HEK293 (cell line): ENCODE measurements around the gene CACNB2.
"Not testable (repeated sequence)": the region's sequence is repeated elsewhere in the genome, so short reads cannot be mapped to it uniquely, and the experiment has no call there.

Experiments used
- HOXA7 ChIP-seq: sonication (generic); formaldehyde crosslinking; IDR thresholded peaks from 2 replicates; pipeline ENCODE4 v1.8.1; 2022; ENCODE audit warnings: missing genetic modification reagents, borderline replicate concordance
- SP2 ChIP-seq: fragments of 450-650 bp; formaldehyde crosslinking; IDR thresholded peaks from 2 replicates; pipeline ENCODE4 v1.5.1; 2016; ENCODE audit warnings: missing biosample characterization, missing genetic modification characterization
- TCF7L2 ChIP-seq: IDR thresholded peaks from 2 replicates; pipeline ENCODE4 v1.6.1; 2011; ENCODE audit warnings: low read depth, mild to moderate bottlenecking, inconsistent platforms, low read length, moderate library complexity, borderline replicate concordance
- ZNF433 ChIP-seq: fragments of 450-650 bp; formaldehyde crosslinking; IDR thresholded peaks from 2 replicates; pipeline ENCODE4 v1.5.1; 2016; ENCODE audit warnings: missing biosample characterization, missing genetic modification characterization, low read depth
- TF ChIP-seq, protein P1 (sequence below): fragments of 450-650 bp; formaldehyde crosslinking; IDR thresholded peaks from 2 replicates; pipeline ENCODE4 v1.5.1; 2016; ENCODE audit warnings: missing biosample characterization, missing genetic modification characterization
- TF ChIP-seq, protein P2 (sequence below): fragments of 450-650 bp; formaldehyde crosslinking; IDR thresholded peaks from 2 replicates; pipeline ENCODE4 v1.5.1; 2016; ENCODE audit warnings: missing biosample characterization, missing genetic modification characterization
- TF ChIP-seq, protein P3 (sequence below): fragments of 450-650 bp; formaldehyde crosslinking; IDR thresholded peaks from 2 replicates; pipeline ENCODE4 v1.5.1; 2016; ENCODE audit warnings: missing biosample characterization, missing genetic modification characterization

DNA sequence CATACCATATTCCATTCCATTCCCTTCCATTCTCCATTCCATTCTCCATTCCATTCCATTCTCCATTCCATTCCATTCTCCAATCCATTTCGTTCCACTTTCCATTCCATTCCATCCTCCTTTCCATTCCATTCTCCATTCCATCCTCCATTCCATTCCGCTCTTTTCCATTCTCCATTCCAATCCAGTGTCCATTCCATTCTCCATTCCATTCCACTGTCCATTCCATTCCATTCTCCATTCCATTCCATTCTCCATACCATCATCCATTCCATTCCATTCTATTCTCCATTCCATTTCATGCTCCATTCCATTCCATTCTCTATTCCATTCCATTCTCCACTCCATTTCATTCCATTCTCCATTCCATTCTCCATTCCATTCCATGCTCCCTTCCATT is 430.2 kb downstream of the CACNB2 start:
- TF ChIP-seq, protein P1, sequence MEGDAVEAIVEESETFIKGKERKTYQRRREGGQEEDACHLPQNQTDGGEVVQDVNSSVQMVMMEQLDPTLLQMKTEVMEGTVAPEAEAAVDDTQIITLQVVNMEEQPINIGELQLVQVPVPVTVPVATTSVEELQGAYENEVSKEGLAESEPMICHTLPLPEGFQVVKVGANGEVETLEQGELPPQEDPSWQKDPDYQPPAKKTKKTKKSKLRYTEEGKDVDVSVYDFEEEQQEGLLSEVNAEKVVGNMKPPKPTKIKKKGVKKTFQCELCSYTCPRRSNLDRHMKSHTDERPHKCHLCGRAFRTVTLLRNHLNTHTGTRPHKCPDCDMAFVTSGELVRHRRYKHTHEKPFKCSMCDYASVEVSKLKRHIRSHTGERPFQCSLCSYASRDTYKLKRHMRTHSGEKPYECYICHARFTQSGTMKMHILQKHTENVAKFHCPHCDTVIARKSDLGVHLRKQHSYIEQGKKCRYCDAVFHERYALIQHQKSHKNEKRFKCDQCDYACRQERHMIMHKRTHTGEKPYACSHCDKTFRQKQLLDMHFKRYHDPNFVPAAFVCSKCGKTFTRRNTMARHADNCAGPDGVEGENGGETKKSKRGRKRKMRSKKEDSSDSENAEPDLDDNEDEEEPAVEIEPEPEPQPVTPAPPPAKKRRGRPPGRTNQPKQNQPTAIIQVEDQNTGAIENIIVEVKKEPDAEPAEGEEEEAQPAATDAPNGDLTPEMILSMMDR (tag by site-specific recombination) = not testable (repeated sequence)
- not testable (repeated sequence) for TF ChIP-seq SP2; HOXA7 (CRISPR knock-in tag); TCF7L2; ZNF433 (tag by site-specific recombination)
- TF ChIP-seq, protein P2, sequence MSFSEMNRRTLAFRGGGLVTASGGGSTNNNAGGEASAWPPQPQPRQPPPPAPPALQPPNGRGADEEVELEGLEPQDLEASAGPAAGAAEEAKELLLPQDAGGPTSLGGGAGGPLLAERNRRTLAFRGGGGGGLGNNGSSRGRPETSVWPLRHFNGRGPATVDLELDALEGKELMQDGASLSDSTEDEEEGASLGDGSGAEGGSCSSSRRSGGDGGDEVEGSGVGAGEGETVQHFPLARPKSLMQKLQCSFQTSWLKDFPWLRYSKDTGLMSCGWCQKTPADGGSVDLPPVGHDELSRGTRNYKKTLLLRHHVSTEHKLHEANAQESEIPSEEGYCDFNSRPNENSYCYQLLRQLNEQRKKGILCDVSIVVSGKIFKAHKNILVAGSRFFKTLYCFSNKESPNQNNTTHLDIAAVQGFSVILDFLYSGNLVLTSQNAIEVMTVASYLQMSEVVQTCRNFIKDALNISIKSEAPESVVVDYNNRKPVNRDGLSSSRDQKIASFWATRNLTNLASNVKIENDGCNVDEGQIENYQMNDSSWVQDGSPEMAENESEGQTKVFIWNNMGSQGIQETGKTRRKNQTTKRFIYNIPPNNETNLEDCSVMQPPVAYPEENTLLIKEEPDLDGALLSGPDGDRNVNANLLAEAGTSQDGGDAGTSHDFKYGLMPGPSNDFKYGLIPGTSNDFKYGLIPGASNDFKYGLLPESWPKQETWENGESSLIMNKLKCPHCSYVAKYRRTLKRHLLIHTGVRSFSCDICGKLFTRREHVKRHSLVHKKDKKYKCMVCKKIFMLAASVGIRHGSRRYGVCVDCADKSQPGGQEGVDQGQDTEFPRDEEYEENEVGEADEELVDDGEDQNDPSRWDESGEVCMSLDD (tag by site-specific recombination) = not testable (repeated sequence)
- TF ChIP-seq, protein P3, sequence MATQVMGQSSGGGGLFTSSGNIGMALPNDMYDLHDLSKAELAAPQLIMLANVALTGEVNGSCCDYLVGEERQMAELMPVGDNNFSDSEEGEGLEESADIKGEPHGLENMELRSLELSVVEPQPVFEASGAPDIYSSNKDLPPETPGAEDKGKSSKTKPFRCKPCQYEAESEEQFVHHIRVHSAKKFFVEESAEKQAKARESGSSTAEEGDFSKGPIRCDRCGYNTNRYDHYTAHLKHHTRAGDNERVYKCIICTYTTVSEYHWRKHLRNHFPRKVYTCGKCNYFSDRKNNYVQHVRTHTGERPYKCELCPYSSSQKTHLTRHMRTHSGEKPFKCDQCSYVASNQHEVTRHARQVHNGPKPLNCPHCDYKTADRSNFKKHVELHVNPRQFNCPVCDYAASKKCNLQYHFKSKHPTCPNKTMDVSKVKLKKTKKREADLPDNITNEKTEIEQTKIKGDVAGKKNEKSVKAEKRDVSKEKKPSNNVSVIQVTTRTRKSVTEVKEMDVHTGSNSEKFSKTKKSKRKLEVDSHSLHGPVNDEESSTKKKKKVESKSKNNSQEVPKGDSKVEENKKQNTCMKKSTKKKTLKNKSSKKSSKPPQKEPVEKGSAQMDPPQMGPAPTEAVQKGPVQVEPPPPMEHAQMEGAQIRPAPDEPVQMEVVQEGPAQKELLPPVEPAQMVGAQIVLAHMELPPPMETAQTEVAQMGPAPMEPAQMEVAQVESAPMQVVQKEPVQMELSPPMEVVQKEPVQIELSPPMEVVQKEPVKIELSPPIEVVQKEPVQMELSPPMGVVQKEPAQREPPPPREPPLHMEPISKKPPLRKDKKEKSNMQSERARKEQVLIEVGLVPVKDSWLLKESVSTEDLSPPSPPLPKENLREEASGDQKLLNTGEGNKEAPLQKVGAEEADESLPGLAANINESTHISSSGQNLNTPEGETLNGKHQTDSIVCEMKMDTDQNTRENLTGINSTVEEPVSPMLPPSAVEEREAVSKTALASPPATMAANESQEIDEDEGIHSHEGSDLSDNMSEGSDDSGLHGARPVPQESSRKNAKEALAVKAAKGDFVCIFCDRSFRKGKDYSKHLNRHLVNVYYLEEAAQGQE (tag by site-specific recombination) = not testable (repeated sequence)
